T-helper 9 cell (primary cell): ENCODE measurements around the gene NOS3.

Source experiments
- DNase-seq: peaks from one replicate; pipeline ENCODE4 v3.0.0-alpha.2; 2020

NOS3 gene

GRCh38 chr7:150981644-150982043, 9.2 kb upstream of the NOS3 start:
- no peak for DNase-seq

DNA sequence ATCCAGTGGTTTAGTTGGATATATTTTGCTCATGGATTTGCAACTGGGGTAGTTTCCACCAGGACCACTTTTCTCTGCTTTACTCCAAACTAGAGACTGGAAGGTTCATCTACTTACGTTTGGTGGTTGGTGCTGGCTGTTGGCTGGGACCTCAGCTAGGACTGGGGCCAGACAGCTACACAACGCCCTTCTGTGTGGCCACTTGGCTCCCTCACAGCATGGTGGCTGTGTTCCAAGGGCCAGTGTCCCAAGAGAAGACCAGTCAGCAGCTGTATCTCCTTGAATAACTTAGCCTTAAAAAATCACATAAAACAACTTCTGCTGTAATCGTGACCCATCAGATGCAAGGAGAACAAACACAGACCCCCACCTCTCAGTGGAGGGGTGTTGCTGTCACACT, 8.5 kb upstream of the NOS3 start:
- DNase-seq = no peak

GRCh38 chr7:150983893-150984368, 6.9 kb upstream of the NOS3 start:
- no peak for DNase-seq

DNA sequence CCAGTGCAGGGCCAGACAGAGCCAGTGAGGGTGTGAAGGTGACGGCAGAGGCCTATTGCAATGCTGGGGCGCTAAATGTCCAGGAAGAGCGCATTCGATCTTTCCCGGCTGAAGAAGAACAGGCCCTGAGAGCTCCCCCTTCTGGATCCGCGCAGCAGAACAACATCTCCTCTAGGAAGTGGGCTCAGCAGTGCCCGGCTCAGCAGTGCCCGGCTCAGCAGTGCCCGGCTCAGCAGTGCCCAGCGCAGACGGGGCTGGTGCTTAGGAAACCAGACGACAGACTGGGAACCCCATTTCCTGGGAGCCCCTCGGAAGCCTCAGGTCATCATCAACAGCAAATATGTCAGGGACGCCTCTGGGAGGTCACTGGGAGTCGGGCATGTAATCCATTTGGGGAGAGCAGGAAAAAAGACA, 4.7 kb upstream of the NOS3 start:
- peak; percentile 41 for DNase-seq

- no peak for DNase-seq
These were observed 4.3 kb upstream of the NOS3 start for GRCh38 chr7:150986556-150986955.

GRCh38 chr7:150988230-150989226, 2.3 kb upstream of the NOS3 start:
- peak; percentile 72 for DNase-seq

DNA sequence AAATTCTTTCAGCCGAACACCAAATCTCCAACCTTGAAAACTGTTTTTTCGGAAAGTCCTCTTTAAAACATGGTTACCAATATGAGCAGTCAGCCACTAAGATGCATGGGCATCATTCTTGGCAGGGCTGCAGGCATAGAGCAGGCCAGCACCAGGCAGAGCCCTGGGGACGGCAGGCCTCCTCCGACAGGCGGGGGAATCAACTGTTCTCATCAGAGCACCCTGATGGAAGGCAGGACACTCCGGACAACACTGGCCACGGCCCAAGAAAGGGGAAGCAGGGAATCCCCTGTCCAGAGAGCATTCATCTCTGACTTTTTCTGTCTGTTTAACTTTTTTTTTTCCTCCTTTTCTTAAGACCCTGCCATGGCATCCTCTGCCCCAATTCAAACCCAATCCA, 1.4 kb upstream of the NOS3 start:
- no peak for DNase-seq

- DNase-seq = no peak
These were observed 1.3 kb downstream of the NOS3 start for GRCh38 chr7:150992051-150992640.

- DNase-seq = no peak
These were observed 2.1 kb downstream of the NOS3 start for GRCh38 chr7:150992833-150993302.

DNA sequence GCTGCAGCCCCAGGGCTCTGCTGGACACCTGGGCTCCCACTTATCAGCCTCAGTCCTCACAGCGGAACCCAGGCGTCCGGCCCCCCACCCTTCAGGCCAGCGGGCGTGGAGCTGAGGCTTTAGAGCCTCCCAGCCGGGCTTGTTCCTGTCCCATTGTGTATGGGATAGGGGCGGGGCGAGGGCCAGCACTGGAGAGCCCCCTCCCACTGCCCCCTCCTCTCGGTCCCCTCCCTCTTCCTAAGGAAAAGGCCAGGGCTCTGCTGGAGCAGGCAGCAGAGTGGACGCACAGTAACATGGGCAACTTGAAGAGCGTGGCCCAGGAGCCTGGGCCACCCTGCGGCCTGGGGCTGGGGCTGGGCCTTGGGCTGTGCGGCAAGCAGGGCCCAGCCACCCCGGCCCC, 2.7 kb downstream of the NOS3 start:
- no peak for DNase-seq

GRCh38 chr7:150994141-150994837, 3.5 kb downstream of the NOS3 start:
- no peak for DNase-seq

- DNase-seq = no peak
These were observed 4.2 kb downstream of the NOS3 start for GRCh38 chr7:150994838-150995510.

GRCh38 chr7:150996376-150997074, 5.7 kb downstream of the NOS3 start:
- no peak for DNase-seq

DNA sequence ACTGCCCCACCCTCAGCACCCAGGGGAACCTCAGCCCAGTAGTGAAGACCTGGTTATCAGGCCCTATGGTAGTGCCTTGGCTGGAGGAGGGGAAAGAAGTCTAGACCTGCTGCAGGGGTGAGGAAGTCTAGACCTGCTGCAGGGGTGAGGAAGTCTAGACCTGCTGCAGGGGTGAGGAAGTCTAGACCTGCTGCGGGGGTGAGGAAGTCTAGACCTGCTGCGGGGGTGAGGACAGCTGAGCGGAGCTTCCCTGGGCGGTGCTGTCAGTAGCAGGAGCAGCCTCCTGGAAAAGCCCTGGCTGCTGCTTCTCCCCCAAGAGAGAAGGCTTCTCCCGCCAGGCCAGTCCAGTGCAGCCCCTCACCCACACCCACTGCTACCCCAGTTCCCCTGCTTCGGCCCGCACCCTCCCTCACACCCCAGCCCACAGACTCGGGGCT, 6.3 kb downstream of the NOS3 start:
- DNase-seq = no peak

- no peak for DNase-seq
These were observed 7.0 kb downstream of the NOS3 start for GRCh38 chr7:150997817-150998216.

- DNase-seq = no peak
These were observed 7.5 kb downstream of the NOS3 start for GRCh38 chr7:150998341-150998740.

DNA sequence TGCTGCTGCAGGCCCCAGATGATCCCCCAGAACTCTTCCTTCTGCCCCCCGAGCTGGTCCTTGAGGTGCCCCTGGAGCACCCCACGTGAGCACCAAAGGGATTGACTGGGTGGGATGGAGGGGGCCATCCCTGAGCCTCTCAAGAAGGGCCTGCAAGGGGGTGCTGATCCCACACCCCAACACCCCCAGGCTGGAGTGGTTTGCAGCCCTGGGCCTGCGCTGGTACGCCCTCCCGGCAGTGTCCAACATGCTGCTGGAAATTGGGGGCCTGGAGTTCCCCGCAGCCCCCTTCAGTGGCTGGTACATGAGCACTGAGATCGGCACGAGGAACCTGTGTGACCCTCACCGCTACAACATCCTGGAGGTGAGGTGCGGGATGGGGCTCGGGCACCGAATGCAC, 8.2 kb downstream of the NOS3 start:
- DNase-seq = no peak

- no peak for DNase-seq
These were observed 8.8 kb downstream of the NOS3 start for GRCh38 chr7:150999497-151000230.

DNA sequence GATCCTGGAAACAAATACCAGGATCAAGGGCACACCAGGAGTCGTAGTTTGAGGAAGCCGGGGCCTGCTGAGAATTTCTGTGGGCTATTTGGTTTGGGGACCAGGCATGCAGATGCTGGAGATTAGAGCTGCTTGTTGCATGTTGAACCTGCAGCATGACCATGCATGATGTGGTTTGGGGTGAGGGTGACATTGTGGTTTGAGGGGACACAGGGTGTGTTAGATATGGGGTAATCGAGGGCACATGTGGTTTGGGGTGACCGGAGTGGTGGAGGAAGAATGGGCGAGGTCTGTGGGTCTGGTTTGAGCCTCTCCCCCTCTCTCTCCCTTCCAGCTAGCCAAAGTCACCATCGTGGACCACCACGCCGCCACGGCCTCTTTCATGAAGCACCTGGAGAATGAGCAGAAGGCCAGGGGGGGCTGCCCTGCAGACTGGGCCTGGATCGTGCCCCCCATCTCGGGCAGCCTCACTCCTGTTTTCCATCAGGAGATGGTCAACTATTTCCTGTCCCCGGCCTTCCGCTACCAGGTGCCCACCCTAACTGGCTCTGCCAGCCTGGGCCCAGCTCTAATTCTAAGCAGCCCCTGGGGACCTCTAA, 10.2 kb downstream of the NOS3 start:
- DNase-seq = no peak

- DNase-seq = no peak
These were observed 10.7 kb downstream of the NOS3 start for GRCh38 chr7:151001546-151001945.

GRCh38 chr7:151003572-151003971, 12.8 kb downstream of the NOS3 start:
- DNase-seq = no peak
